SK-N-SH treated with all-trans-retinoic acid at 6 μM for 48 hours (cell line): ENCODE data around the gene ZNF557.

Experiments
- BACH2 ChIP-seq: fragments of 250-450 bp; sonication (Bioruptor Pico); IDR thresholded peaks from 2 replicates; pipeline ENCODE4 v1.9.0; 2021; ENCODE audit warnings: mild to moderate bottlenecking, borderline replicate concordance
- CREB5 ChIP-seq: fragments of 250-450 bp; sonication (Bioruptor Pico); IDR thresholded peaks from 2 replicates; pipeline ENCODE4 v1.5.1; 2020; ENCODE audit warnings: low read depth, mild to moderate bottlenecking, moderate library complexity
- CSDC2 ChIP-seq: fragments of 250-450 bp; sonication (Bioruptor Pico); IDR thresholded peaks from 2 replicates; pipeline ENCODE4 v1.5.0; 2020; ENCODE audit warnings: mild to moderate bottlenecking, moderate library complexity
- CSRNP3 ChIP-seq: fragments of 250-450 bp; sonication (Bioruptor Pico); IDR thresholded peaks from 2 replicates; pipeline ENCODE4 v1.5.1; 2021; ENCODE audit warnings: mild to moderate bottlenecking, moderate library complexity
- ESRRG ChIP-seq: fragments of 250-450 bp; sonication (Bioruptor Pico); IDR thresholded peaks from 2 replicates; pipeline ENCODE4 v1.6.1; 2021; ENCODE audit warnings: mild to moderate bottlenecking
- GLIS3 ChIP-seq: fragments of 250-450 bp; sonication (Bioruptor Pico); IDR thresholded peaks from 2 replicates; pipeline ENCODE4 v1.5.0; 2020; ENCODE audit warnings: mild to moderate bottlenecking, moderate library complexity
- OSR1 ChIP-seq: fragments of 250-450 bp; sonication (Bioruptor Pico); IDR thresholded peaks from 2 replicates; pipeline ENCODE4 v1.8.0; 2022; ENCODE audit warnings: moderate library complexity, mild to moderate bottlenecking, inconsistent platforms
- PPARA ChIP-seq: fragments of 250-450 bp; sonication (Bioruptor Pico); IDR thresholded peaks from 2 replicates; pipeline ENCODE4 v1.5.0; 2020; ENCODE audit warnings: mild to moderate bottlenecking, borderline replicate concordance
- TCF4 ChIP-seq: fragments of 250-450 bp; sonication (Bioruptor Pico); IDR thresholded peaks from 2 replicates; pipeline ENCODE4 v1.8.0; 2021; ENCODE audit warnings: mild to moderate bottlenecking, moderate library complexity, borderline replicate concordance
- TSHZ2 ChIP-seq: fragments of 250-450 bp; sonication (Bioruptor Pico); IDR thresholded peaks from 2 replicates; pipeline ENCODE4 v1.5.0; 2020; ENCODE audit warnings: mild to moderate bottlenecking, moderate library complexity
- ZNF70 ChIP-seq: fragments of 450-650 bp; formaldehyde crosslinking; IDR thresholded peaks from 2 replicates; pipeline ENCODE4 v1.5.0; 2020; ENCODE audit warnings: mild to moderate bottlenecking, moderate library complexity

- TF ChIP-seq PPARA (CRISPR knock-in tag): no peak
- TF ChIP-seq ZNF70 (CRISPR knock-in tag): no peak
- no peak for TF ChIP-seq CREB5 (CRISPR knock-in tag)
- no peak for TF ChIP-seq BACH2
- TF ChIP-seq CSDC2 (CRISPR knock-in tag): no peak
- no peak for TF ChIP-seq TCF4
- TF ChIP-seq TSHZ2 (CRISPR knock-in tag): no peak
- TF ChIP-seq CSRNP3: no peak
- TF ChIP-seq ESRRG (CRISPR knock-in tag): no peak
- no peak for TF ChIP-seq OSR1 (CRISPR knock-in tag)
- no peak for TF ChIP-seq GLIS3 (CRISPR knock-in tag)
Observed at GRCh38 chr19:7098096-7098495, 28.6 kb downstream of the ZNF557 start.
